ENCODE results near the gene PARD3B. TPM values are rescaled to one million over a fixed set of nuclear protein-coding genes. Genes with fewer than 3 reads are reported as not detected.

PARD3B gene
- total and polyA plus RNA-seq, 2 of the 4 experiments (the other 2 are of a cell fraction): 3.3 to 15.6 TPM

DNA sequence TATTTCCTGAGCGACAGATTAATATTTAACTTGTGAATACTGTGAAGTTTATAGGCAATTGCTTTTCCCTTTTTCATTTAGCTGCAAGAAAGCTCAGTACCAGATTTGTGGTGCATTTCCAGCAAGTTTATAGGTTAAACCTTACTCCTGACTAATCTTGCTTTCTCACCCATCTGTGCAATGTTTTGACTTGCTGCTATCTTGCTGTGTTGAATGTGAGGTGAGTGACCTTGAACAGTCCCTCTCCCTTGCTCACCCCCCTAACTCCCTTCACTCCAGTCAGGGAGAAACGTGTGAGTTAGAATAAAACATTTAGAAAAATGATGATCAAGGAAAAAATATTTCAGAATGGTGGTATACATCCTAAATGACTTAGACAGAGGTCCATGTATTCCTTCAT lies 39.8 kb upstream of the PARD3B start:
- no peak overlapping the region for H3K27ac ChIP-seq (ENCODE audit: insufficient read depth, low read length)
- CTCF ChIA-PET: no interaction called here

More for the DNA sequence above, 39.8 kb upstream of the PARD3B start:
- Histone ChIP-seq H3K79me1 (ENCODE audit: low read depth in 1 of 2, low read length in 2 of 2) (no peaks in the 10 kb centered on the region), H3K4ac (ENCODE audit: low read depth, low read length) (no peak overlapping the region), H2AK9ac (replicated peaks; ENCODE audit: low read depth, low read length, poor library complexity) (no peak overlapping the region), H3K9me1 (ENCODE audit: insufficient read depth, low read length) (0 out of 2 replicates have a peak, but pooled peaks cover 2% of the 10 kb centered on the region), H2BK120ac (ENCODE audit: low read depth, low read length) (peak overlapping the region; percentile 63), H4K20me1 (ENCODE audit: insufficient read depth, low read length) (no peaks in the 10 kb centered on the region), H3K4me2 (ENCODE audit: low read depth, low read length) (no peak overlapping the region), H2BK20ac (ENCODE audit: low read depth, low read length) (peak overlapping the region; percentile 51; the same call in 1 of the 2 replicates), H3K27me3 (ENCODE audit: control insufficient read depth, insufficient read depth, low read length) (no peaks in the 10 kb centered on the region), H3K4me1 (ENCODE audit: control insufficient read depth, insufficient read depth, low read length) (no peaks in the 10 kb centered on the region), H3K9ac (ENCODE audit: low read depth, low read length) (no peak overlapping the region), H2AFZ (replicated peaks; ENCODE audit: low read length, poor library complexity) (no peak overlapping the region), H3K23ac (ENCODE audit: low read depth, low read length) (no peak overlapping the region), H4K91ac (ENCODE audit: insufficient read depth, low read depth, low read length) (no peak overlapping the region), H3K56ac (ENCODE audit: extremely low read depth, insufficient read depth, low read length) (no peak overlapping the region), H2AK5ac (ENCODE audit: low read depth, low read length) (0 out of 2 replicates have a peak overlapping the region, but pooled peaks have one; percentile 38), H3K14ac (replicated peaks; ENCODE audit: low read depth, low read length) (peak overlapping the region; percentile 38; the same call in 1 of the 2 replicates), H4K8ac (ENCODE audit: low read depth in 2 of 2, low read length in 2 of 2) (no peak overlapping the region), H3K9me3 (ENCODE audit: control insufficient read depth, insufficient read depth, low read length) (no peaks in the 10 kb centered on the region), H2BK15ac (ENCODE audit: low read depth, low read length) (peak overlapping the region; percentile 35; the same call in 1 of the 3 replicates), H3K18ac (ENCODE audit: low read depth, low read length) (no peak overlapping the region), H2BK5ac (ENCODE audit: low read depth, low read length, poor library complexity, severe bottlenecking) (no peak overlapping the region), H3K36me3 (ENCODE audit: control insufficient read depth, insufficient read depth, low read length) (no peaks in the 10 kb centered on the region), H3K4me3 (ENCODE audit: insufficient read depth, low read depth, low read length) (no peak overlapping the region), H4K5ac (ENCODE audit: low read depth, low read length) (no peak overlapping the region)
- TF ChIP-seq FOS (IDR thresholded peaks at IDR 0.05; ENCODE audit: low read depth, low read length) (no peak), MXI1 (IDR thresholded peaks at IDR 0.05; ENCODE audit: borderline replicate concordance, low read depth, low read length) (no peak), RCOR1 (IDR thresholded peaks at IDR 0.05; ENCODE audit: insufficient replicate concordance, low read length) (no peak), NFE2L2 (IDR thresholded peaks at IDR 0.05; ENCODE audit: low read depth, low read length) (no peak), MAZ (IDR thresholded peaks at IDR 0.05; ENCODE audit: borderline replicate concordance, low read depth, low read length) (no peak), SMC3 (IDR thresholded peaks at IDR 0.05; ENCODE audit: low read depth, low read length) (no peak), RFX5 (IDR thresholded peaks at IDR 0.05; ENCODE audit: low read depth, low read length) (no peak)
- TF ChIP-seq, protein P1, sequence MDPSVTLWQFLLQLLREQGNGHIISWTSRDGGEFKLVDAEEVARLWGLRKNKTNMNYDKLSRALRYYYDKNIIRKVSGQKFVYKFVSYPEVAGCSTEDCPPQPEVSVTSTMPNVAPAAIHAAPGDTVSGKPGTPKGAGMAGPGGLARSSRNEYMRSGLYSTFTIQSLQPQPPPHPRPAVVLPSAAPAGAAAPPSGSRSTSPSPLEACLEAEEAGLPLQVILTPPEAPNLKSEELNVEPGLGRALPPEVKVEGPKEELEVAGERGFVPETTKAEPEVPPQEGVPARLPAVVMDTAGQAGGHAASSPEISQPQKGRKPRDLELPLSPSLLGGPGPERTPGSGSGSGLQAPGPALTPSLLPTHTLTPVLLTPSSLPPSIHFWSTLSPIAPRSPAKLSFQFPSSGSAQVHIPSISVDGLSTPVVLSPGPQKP (IDR thresholded peaks at IDR 0.05; ENCODE audit: borderline replicate concordance, low read depth, low read length): no peak
- TF ChIP-seq, protein P2, sequence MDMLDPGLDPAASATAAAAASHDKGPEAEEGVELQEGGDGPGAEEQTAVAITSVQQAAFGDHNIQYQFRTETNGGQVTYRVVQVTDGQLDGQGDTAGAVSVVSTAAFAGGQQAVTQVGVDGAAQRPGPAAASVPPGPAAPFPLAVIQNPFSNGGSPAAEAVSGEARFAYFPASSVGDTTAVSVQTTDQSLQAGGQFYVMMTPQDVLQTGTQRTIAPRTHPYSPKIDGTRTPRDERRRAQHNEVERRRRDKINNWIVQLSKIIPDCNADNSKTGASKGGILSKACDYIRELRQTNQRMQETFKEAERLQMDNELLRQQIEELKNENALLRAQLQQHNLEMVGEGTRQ (IDR thresholded peaks at IDR 0.05; ENCODE audit: low read depth, low read length): no peak
- TF ChIP-seq, protein P3, sequence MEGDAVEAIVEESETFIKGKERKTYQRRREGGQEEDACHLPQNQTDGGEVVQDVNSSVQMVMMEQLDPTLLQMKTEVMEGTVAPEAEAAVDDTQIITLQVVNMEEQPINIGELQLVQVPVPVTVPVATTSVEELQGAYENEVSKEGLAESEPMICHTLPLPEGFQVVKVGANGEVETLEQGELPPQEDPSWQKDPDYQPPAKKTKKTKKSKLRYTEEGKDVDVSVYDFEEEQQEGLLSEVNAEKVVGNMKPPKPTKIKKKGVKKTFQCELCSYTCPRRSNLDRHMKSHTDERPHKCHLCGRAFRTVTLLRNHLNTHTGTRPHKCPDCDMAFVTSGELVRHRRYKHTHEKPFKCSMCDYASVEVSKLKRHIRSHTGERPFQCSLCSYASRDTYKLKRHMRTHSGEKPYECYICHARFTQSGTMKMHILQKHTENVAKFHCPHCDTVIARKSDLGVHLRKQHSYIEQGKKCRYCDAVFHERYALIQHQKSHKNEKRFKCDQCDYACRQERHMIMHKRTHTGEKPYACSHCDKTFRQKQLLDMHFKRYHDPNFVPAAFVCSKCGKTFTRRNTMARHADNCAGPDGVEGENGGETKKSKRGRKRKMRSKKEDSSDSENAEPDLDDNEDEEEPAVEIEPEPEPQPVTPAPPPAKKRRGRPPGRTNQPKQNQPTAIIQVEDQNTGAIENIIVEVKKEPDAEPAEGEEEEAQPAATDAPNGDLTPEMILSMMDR (conservative IDR thresholded peaks at IDR 0.05; ENCODE audit: low read depth, low read length): no peak
- peak; percentile 14; the same call in 1 of the 2 replicates for ATAC-seq (ENCODE audit: low read depth)
- POLR2A ChIA-PET (ENCODE audit: unreplicated experiment): no interaction called here
- intact Hi-C loops (cut with micrococcal nuclease) (no loop called here), dilution Hi-C loops (cut with HindIII; ENCODE audit: low sequenced_read_pairs, unreplicated experiment) (no loop called here), in situ Hi-C loops (cut with MboI; ENCODE audit: low sequenced_read_pairs) (no loop called here)
- DNase-seq: peak; percentile 23
- WGBS, 2 experiments (ENCODE audit: extremely low coverage in 2 of 2, insufficient read length in 1 of 2): no CpG with 5 or more reads among the region's 2 CpGs
- BruUV-seq (replicated peaks): no TSS peak
